CD14-positive monocyte (primary cell): ENCODE measurements around the gene SORBS2. TPM values are rescaled to one million over a fixed set of nuclear protein-coding genes. Genes with fewer than 3 reads are reported as not detected.

Experiments
- DNase-seq, 3 donors: peaks; one replicate each; pipeline ENCODE4 v3.0.0-alpha.2; 2011 to 2022
- H2AFZ ChIP-seq: 2 replicates; pipeline ENCODE4 v1.6.0; 2012; ENCODE audit warnings: mild to moderate bottlenecking, low read depth, low read length, inconsistent platforms; ENCODE audit not compliant: insufficient read depth, poor library complexity, severe bottlenecking
- H3K27ac ChIP-seq, 2 donors: 1 replicate in 1 of 2; 2 replicates in 1 of 2; pipeline ENCODE4 v1.5.1; 2012 to 2013; ENCODE audit warnings: low read length in 2 of 2, control low read depth in 1 of 2, inconsistent platforms in 1 of 2, low read depth in 1 of 2, mild to moderate bottlenecking in 1 of 2
- H3K27me3 ChIP-seq, 2 donors: one replicate each; pipeline versions ENCODE4 v1.6.0 to v1.6.1; 2011 to 2013; ENCODE audit warnings: low read length in 2 of 2; ENCODE audit not compliant: control insufficient read depth in 2 of 2, insufficient read depth in 2 of 2
- H3K36me3 ChIP-seq, 2 donors: replicated peaks in 1 of 2; 1 replicate in 1 of 2; 2 replicates in 1 of 2; pipeline versions ENCODE4 v1.5.1 to v1.6.1; 2012 to 2013; ENCODE audit warnings: low read length in 2 of 2, control low read depth in 1 of 2, inconsistent platforms in 1 of 2, mild to moderate bottlenecking in 1 of 2; ENCODE audit not compliant: insufficient read depth in 2 of 2, control insufficient read depth in 1 of 2
- H3K4me1 ChIP-seq, 2 donors: 1 replicate in 1 of 2; 2 replicates in 1 of 2; pipeline versions ENCODE4 v1.5.1 to v1.6.1; 2012 to 2013; ENCODE audit warnings: low read length in 2 of 2, control low read depth in 1 of 2, inconsistent platforms in 1 of 2, mild to moderate bottlenecking in 1 of 2, moderate library complexity in 1 of 2; ENCODE audit not compliant: insufficient read depth in 2 of 2, control insufficient read depth in 1 of 2
- H3K4me2 ChIP-seq: replicated peaks from 2 replicates; pipeline ENCODE3; 2012; ENCODE audit warnings: low read length, moderate library complexity, mild to moderate bottlenecking; ENCODE audit not compliant: poor library complexity, severe bottlenecking; ENCODE audit errors: extremely low read depth
- H3K4me3 ChIP-seq, 3 experiments: fragments of 200-600 bp in 1 of 3; sonication (generic) in 1 of 3; replicated peaks in 1 of 3; 1 replicate in 2 of 3; 2 replicates in 1 of 3; pipeline ENCODE4 v1.5.1; 2011 to 2013; ENCODE audit warnings: low read length in 3 of 3, mild to moderate bottlenecking in 3 of 3, control low read depth in 2 of 3, low read depth in 2 of 3, inconsistent platforms in 1 of 3, moderate library complexity in 1 of 3
- H3K79me2 ChIP-seq: 2 replicates; pipeline ENCODE4 v1.6.0; 2012; ENCODE audit warnings: mild to moderate bottlenecking, control low read depth, inconsistent platforms, low read length, moderate library complexity; ENCODE audit not compliant: insufficient read depth
- H3K9ac ChIP-seq: 2 replicates; pipeline ENCODE4 v1.6.0; 2017; ENCODE audit warnings: low read length, mild to moderate bottlenecking; ENCODE audit not compliant: insufficient read depth, poor library complexity, severe bottlenecking
- H3K9me3 ChIP-seq, 2 donors: replicated peaks in 1 of 2; 1 replicate in 1 of 2; 2 replicates in 1 of 2; pipeline versions ENCODE4 v1.5.1 to v1.6.1; 2012 to 2013; ENCODE audit warnings: low read length in 2 of 2, control low read depth in 1 of 2; ENCODE audit not compliant: control insufficient read depth in 1 of 2, insufficient read depth in 1 of 2
- H4K20me1 ChIP-seq: 2 replicates; pipeline ENCODE4 v1.6.0; 2012; ENCODE audit warnings: mild to moderate bottlenecking, low read length, control low read depth, moderate library complexity; ENCODE audit not compliant: insufficient read depth
- H3K27ac Mint-ChIP-seq, 7 donors: one replicate each; pipeline ENCODE4 v1.8.0; 2020; ENCODE audit warnings: mild to moderate bottlenecking in 7 of 7, mixed read lengths in 7 of 7, moderate library complexity in 6 of 7, inconsistent platforms in 2 of 7
- H3K27me3 Mint-ChIP-seq, 3 donors: one replicate each; pipeline ENCODE4 v1.8.0; 2021 to 2022; ENCODE audit warnings: low read depth in 3 of 3, mild to moderate bottlenecking in 3 of 3, mixed read lengths in 3 of 3, moderate library complexity in 3 of 3, inconsistent platforms in 1 of 3
- H3K36me3 Mint-ChIP-seq, 2 donors: one replicate each; pipeline ENCODE4 v1.8.0; 2020; ENCODE audit warnings: mixed read lengths in 2 of 2, inconsistent platforms in 1 of 2, mild to moderate bottlenecking in 1 of 2
- H3K4me1 Mint-ChIP-seq: one replicate; pipeline ENCODE4 v1.8.0; 2020; ENCODE audit warnings: mild to moderate bottlenecking, mixed read lengths
- H3K4me3 Mint-ChIP-seq, 2 donors: one replicate each; pipeline ENCODE4 v1.8.0; 2020; ENCODE audit warnings: mild to moderate bottlenecking in 2 of 2, mixed read lengths in 2 of 2, moderate library complexity in 1 of 2
- H3K9me3 Mint-ChIP-seq, 7 donors: one replicate each; pipeline ENCODE4 v1.8.0; 2020 to 2022; ENCODE audit warnings: mixed read lengths in 7 of 7, mild to moderate bottlenecking in 6 of 7, moderate library complexity in 6 of 7, inconsistent platforms in 2 of 7
- WGBS: methylation state at CpG from one replicate; pipeline ENCODE4 v1.1.5; 2013; ENCODE audit warnings: missing lambda C conversion rate; ENCODE audit not compliant: insufficient coverage; 5-methylcytosine and 5-hydroxymethylcytosine counted together
- intact Hi-C, 2 donors: fragments of 100-400 bp; cut with micrococcal nuclease; formaldehyde crosslinking; loops; one replicate each; pipeline versions ENCODE4 v1.15.0 to v1.15.1; 2023
- polyA plus RNA-seq, 3 donors: library from polyadenylated mRNA; depleted of rRNA in 1 of 3; unstranded in 2 of 3; stranded (reverse) in 1 of 3; fragments of 300-500 nt in 2 of 3; fragments of >200 nt in 1 of 3; fragmentation: Illumina TruSeq in 2 of 3; gene quantifications; 1 replicate in 2 of 3; 2 replicates in 1 of 3; pipeline ENCODE4 v1.2.3, GENCODE V29; 2012 to 2021
- TF ChIP-seq, protein P1 (sequence below): fragments of 200-600 bp; IDR thresholded peaks from one replicate; pipeline ENCODE4 v1.8.0; 2022; ENCODE audit warnings: antibody characterized with exemption, mild to moderate bottlenecking

The SORBS2 gene
- polyA plus RNA-seq, 3 donors, result not detected

DNA sequence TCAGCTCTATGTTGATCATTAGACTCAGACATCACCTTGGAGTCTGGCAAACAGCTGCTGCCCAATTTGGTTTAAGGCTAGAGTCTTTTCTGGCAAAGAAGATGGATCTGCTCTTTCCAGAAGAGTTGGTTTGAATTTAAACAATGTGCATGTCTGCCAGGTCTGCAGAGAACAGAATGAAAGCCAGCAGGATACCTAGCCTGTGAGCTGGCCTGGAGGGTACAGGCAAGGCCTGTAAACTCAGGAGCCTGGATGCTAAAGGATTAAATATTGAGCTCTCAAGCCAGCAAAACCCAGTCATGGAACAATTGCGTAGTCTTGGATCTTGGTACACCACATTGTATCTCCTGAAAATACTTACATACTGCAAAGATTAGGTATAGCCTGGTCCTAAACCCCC is 261.1 kb downstream of the SORBS2 start:
- Mint-ChIP-seq H3K27me3 (peaks cover 7 to 16% (median 9%) of the 10 kb centered on the region in 3 donors), H3K36me3 (no peaks in the 10 kb centered on the region), H3K9me3 (peaks cover 2 to 10% (median 6%) of the 10 kb centered on the region in 7 donors), H3K4me1 (no peaks in the 10 kb centered on the region), H3K27ac (no peak overlapping the region), H3K4me3 (no peak overlapping the region)
- peaks cover 4% of the 10 kb centered on the region in 2 donors for H3K27me3 ChIP-seq
- no peak overlapping the region for H3K4me2 ChIP-seq
- no peak overlapping the region for H3K4me3 ChIP-seq
- peaks cover 0 to 4% of the 10 kb centered on the region in 2 donors for H3K9me3 ChIP-seq
- H3K79me2 ChIP-seq, result no peaks in the 10 kb centered on the region
- intact Hi-C loops, result no loop called here
- DNase-seq, result no peak
- no peaks in the 10 kb centered on the region for H3K4me1 ChIP-seq
- WGBS, result no CpG with 5 or more reads among the region's 1 CpG
- no peaks in the 10 kb centered on the region for H4K20me1 ChIP-seq
- no peaks in the 10 kb centered on the region for H3K36me3 ChIP-seq
- no peak overlapping the region for H3K9ac ChIP-seq
- no peak overlapping the region for H2AFZ ChIP-seq
- H3K27ac ChIP-seq, result no peak overlapping the region
- TF ChIP-seq, protein P1, sequence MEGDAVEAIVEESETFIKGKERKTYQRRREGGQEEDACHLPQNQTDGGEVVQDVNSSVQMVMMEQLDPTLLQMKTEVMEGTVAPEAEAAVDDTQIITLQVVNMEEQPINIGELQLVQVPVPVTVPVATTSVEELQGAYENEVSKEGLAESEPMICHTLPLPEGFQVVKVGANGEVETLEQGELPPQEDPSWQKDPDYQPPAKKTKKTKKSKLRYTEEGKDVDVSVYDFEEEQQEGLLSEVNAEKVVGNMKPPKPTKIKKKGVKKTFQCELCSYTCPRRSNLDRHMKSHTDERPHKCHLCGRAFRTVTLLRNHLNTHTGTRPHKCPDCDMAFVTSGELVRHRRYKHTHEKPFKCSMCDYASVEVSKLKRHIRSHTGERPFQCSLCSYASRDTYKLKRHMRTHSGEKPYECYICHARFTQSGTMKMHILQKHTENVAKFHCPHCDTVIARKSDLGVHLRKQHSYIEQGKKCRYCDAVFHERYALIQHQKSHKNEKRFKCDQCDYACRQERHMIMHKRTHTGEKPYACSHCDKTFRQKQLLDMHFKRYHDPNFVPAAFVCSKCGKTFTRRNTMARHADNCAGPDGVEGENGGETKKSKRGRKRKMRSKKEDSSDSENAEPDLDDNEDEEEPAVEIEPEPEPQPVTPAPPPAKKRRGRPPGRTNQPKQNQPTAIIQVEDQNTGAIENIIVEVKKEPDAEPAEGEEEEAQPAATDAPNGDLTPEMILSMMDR, result no peak

DNA sequence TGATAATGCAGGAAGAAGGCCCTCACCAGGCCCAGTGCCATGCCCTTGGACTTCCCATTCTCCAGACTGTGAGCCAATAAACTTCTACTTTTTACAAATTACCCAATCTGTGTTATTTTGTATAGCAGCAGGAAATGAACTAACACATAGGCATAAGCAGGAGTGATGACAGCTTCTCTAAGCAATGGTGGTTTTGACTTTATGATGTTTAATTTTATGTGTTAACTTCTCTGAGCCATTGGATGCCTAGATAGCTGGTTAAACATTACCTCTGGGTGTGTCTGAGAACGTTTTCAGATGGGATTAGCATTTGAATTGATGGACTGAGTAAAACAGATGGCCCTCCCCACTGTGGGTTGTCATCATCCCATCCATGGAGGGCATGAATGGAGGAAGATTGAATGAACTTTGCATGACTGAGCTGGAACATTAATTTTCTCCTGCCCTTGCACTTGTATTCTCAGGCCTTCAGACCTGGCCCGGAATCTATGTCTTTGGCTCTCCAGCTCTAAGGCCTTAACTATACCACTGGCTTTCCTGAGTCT is 262.8 kb downstream of the SORBS2 start:
- Histone ChIP-seq H3K79me2 (no peaks in the 10 kb centered on the region), H3K27me3 (peaks cover 2 to 4% of the 10 kb centered on the region in 2 donors), H3K4me2 (no peak overlapping the region), H3K4me3 (no peak overlapping the region), H4K20me1 (no peaks in the 10 kb centered on the region), H2AFZ (no peak overlapping the region), H3K9ac (no peak overlapping the region), H3K36me3 (no peaks in the 10 kb centered on the region), H3K4me1 (no peaks in the 10 kb centered on the region), H3K9me3 (peaks cover 0 to 4% of the 10 kb centered on the region in 2 donors), H3K27ac (no peak overlapping the region)
- H3K36me3 Mint-ChIP-seq, result no peaks in the 10 kb centered on the region
- H3K4me1 Mint-ChIP-seq, result no peaks in the 10 kb centered on the region
- DNase-seq, result no peak
- WGBS, result 42% methylated on average over 2 of the region's 2 CpGs
- TF ChIP-seq, protein P1, result no peak
- H3K9me3 Mint-ChIP-seq, result peaks cover 2 to 10% (median 6%) of the 10 kb centered on the region in 7 donors
- H3K4me3 Mint-ChIP-seq, result no peak overlapping the region
- peaks cover 6 to 15% (median 9%) of the 10 kb centered on the region in 3 donors for H3K27me3 Mint-ChIP-seq
- H3K27ac Mint-ChIP-seq, result no peak overlapping the region
- intact Hi-C loops, result no loop called here
